Stimulated activated CD8-positive, alpha-beta memory T cell treated with anti-CD3 and anti-CD28 coated beads, Interleukin-7, amount 100 ng/mL, for 48 hours (primary cell): Measurements from ENCODE around the gene RNF41.
A peak's percentile ranks its signal among the peaks of the same experiment; 100 is the strongest.
"Not testable (repeated sequence)": the region's sequence is repeated elsewhere in the genome, so short reads cannot be mapped to it uniquely, and the experiment has no call there.

Experiments
- DNase-seq, 2 donors: peaks; one replicate each; pipeline ENCODE4 v3.0.0-alpha.2; 2020; ENCODE audit warnings: low read depth in 1 of 2; ENCODE audit errors: extremely low read depth in 1 of 2

RNF41 gene

GRCh38 chr12:56178347-56178746, 43.4 kb downstream of the RNF41 start:
- no peak for DNase-seq

GRCh38 chr12:56172839-56173238, 48.9 kb downstream of the RNF41 start:
- DNase-seq = no peak

- no peak for DNase-seq
Observed at GRCh38 chr12:56169229-56169759, 52.4 kb downstream of the RNF41 start.

GRCh38 chr12:56165369-56165768, 56.4 kb downstream of the RNF41 start:
- DNase-seq = no peak

- DNase-seq = no peak
Observed at GRCh38 chr12:56164345-56164729, 57.4 kb downstream of the RNF41 start.

GRCh38 chr12:56163533-56164344, 58.0 kb downstream of the RNF41 start:
- no peak for DNase-seq

GRCh38 chr12:56162468-56163290, 59.0 kb downstream of the RNF41 start:
- DNase-seq = no peak

- DNase-seq = no peak
Observed at GRCh38 chr12:56161690-56162351, 59.9 kb downstream of the RNF41 start.

GRCh38 chr12:56160894-56161689, 60.6 kb downstream of the RNF41 start:
- DNase-seq = no peak

GRCh38 chr12:56160193-56160763, 61.4 kb downstream of the RNF41 start:
- peak in 1 of 2 donors; percentile 44 for DNase-seq

- DNase-seq = no peak
Observed at GRCh38 chr12:56159482-56160192, 62.1 kb downstream of the RNF41 start.

- DNase-seq = no peak
Observed at GRCh38 chr12:56158926-56159461, 62.7 kb downstream of the RNF41 start.

GRCh38 chr12:56158029-56158925, 63.4 kb downstream of the RNF41 start, which contains the start of gene MYL6:
Gene MYL6, plus strand, starts transcription at chr12:56158359. Its CDS starts 43 bp downstream, at chr12:56158402.
- DNase-seq = peak; percentile 76 to 93

GRCh38 chr12:56157201-56158028, 64.3 kb downstream of the RNF41 start:
- peak in 1 of 2 donors; percentile 47 for DNase-seq

GRCh38 chr12:56156464-56157200, 65.1 kb downstream of the RNF41 start:
- not testable (repeated sequence) for DNase-seq

- DNase-seq = no peak
Observed at GRCh38 chr12:56155256-56155845, 66.4 kb downstream of the RNF41 start.
